GM12874 (cell line): ENCODE measurements around the gene HYPK.

Experiments used
- TF ChIP-seq, protein P1 (sequence below): IDR thresholded peaks from 2 replicates; pipeline ENCODE4 v1.5.1; 2011; ENCODE audit warnings: low read depth, mild to moderate bottlenecking, control low read depth, low read length, moderate library complexity; ENCODE audit not compliant: insufficient read depth

Gene HYPK

DNA sequence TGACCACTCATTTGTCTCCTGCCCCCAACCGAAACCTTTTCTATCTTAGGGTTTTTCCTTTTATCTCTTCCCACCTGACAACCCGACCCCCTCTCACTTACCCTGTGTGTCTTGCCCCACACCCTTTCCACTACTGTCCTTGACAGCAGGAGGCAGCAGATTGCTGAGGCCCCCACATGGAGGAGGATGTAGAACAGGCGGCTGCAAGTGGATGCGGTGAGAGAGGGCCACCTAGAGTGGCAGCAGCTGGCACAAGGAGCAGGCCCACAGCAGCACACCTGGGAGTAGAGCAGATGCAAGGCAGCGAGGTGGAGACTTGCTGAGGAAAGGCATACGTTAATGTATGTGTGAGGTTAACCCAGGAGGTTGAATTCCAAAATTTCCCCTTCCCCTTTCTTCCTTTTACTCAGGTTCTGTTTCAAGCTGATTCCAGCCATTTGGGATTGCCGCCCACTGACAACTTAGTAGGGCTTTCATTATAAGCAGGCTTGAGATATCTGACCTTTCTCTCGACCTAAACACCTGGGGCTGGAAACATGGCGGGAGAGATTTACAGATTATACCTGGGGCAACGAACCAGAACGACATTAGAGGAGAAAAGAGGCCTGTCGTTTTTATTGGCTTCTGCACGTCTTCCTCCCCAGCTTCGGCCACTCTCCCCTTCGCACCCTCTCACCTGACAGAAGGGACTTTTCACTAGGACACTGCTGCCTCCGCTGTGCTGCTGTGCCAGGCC is 1.0 kb upstream of the HYPK start:
- TF ChIP-seq, protein P1, sequence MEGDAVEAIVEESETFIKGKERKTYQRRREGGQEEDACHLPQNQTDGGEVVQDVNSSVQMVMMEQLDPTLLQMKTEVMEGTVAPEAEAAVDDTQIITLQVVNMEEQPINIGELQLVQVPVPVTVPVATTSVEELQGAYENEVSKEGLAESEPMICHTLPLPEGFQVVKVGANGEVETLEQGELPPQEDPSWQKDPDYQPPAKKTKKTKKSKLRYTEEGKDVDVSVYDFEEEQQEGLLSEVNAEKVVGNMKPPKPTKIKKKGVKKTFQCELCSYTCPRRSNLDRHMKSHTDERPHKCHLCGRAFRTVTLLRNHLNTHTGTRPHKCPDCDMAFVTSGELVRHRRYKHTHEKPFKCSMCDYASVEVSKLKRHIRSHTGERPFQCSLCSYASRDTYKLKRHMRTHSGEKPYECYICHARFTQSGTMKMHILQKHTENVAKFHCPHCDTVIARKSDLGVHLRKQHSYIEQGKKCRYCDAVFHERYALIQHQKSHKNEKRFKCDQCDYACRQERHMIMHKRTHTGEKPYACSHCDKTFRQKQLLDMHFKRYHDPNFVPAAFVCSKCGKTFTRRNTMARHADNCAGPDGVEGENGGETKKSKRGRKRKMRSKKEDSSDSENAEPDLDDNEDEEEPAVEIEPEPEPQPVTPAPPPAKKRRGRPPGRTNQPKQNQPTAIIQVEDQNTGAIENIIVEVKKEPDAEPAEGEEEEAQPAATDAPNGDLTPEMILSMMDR: no peak

DNA sequence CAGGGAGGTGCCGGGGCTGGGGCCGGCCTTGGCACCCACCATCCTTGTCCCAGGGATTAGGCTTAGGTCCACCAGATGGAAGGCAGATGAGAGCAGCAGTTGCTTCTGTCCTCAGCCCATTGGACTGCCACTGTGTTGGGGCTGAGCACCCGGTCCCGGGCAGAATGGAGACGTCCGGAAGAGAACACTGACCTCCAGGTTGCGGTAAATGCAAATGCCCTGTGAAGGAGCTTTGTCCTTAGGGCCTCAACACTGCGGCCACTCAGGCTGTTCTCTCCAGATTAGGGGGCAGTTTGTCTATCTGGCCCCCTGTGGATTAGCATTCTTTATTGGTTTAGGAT is 484 bp upstream of the HYPK start, which contains the start of gene SERINC4:
TSS of gene SERINC4 (minus strand) at position 276 of the 341 bp plus-strand sequence. CDS start at position 42, 234 bp downstream.
- TF ChIP-seq, protein P1: no peak

DNA sequence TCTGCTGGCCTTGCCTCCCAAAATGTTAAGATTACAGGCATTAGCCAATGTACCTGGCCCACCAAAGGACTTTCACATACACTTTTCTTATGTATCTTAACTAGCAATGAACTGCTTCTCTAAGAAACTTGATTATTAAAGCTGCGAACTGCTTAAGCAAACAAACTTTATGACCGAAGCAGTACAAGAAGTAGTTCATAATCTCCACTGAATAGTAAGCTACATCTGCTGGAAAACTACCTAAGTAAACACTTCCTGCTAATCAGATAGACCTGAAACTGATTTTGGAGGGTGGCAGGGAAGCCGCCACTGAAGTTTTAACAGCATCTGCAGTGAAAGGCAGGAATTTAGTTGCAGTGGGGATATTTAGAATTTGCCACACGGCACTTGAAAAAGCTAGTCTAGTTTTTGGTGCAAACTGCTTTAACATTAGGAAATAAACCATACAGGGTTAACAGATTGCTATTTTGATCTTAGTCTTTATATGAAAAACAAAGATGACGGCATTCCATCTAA is 8.1 kb downstream of the HYPK start:
- TF ChIP-seq, protein P1: no peak

DNA sequence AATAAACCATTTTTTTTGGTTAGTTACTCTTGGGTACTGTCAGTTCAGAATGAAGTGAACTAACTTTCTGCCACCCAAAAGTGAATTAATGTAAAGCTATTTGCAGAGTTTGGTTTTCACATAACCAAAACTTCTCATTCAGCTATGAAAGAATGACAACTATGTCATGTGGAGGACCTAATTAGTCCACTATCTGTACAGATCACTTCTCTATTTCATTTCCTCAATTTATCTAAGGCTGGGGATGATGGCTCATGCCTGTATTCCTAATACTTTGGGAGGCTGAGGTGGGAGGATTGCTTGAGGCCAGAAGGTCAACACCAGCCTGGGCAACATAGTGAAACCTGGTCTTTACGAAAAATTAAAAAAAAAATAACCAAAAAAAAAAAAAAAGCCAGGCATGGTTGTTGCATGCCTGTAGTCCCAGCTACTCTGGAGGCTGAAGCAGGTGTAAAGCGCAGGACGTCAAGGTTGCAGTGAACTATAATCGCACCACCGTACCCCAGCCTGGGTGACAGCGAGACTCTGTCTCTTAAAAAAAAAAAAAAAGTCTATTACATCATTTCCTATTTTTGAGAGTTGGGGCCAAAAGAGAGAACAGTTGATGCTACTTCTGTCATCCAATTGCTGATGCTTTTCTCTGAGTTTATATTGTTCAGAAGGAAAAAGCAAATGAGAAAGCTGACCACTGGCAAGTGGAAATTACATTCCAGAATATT is 8.7 kb downstream of the HYPK start:
- TF ChIP-seq, protein P1: no peak

DNA sequence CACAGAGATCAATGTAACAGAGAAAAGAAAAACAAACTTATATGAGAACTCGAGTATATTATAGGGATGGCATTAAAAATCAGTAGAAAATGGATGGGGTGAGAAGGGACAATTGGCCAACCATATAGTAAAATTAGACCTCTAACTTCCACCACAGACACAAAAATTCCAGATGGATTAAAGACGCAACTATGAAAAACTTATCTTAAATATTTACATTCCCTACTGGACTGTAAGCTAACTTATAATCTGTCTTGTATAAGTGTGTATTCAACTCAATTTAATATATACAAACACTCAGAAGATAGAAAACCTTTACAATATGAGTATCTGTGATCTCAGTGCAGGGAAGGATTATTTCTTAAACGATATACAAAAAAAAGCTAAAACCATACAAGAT is 21.1 kb downstream of the HYPK start:
- TF ChIP-seq, protein P1: no peak

DNA sequence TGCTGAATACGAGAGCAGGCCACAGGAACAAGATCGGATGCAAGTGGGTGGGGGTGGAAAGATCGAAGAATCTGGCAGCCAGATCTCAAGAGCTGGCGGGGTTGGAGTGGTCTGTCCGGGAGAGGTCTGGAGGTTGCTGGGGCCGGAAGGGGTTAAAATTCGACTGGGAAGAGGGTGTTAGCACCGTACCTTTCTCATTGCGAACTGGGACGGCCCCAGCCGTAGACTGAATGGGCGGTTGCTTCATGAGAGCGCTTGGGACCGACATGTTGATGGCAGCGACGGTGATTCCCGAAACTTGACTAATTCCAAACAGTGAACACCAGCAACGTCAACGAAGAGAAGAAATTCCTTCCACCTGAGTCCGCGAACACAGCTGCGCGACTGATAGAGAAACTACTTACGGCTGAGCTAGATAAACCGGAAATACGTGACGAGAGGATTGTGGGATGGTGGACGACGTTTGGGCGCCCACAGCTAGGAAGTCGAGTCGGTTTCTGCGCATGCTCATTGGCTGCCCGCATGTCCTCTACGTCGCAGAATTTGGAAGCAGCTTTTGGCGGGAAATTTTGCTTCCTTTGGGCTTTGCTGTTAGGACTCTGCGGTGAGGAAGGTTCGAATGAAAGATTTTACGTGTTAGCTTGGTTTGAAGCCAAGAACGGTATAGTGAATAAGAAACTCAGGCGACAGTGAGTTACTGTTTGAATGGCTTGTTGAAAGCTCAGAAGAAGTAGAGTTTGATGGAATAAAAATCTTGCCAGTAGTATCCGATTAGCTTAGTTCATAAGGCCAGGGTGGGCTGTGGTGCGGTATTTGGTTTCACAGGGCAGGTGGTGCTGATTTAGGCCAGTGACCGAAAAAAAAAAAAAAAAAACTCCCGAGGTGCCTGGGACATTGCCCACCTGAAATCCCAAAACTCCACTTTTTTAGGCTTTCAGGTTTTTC is 24.2 kb downstream of the HYPK start, which contains the start of gene MFAP1:
TSS of gene MFAP1 (minus strand) at position 389 of the 945 bp plus-strand sequence. CDS start at position 268, 121 bp downstream.
- TF ChIP-seq, protein P1: no peak
